HL-60 (cell line): ENCODE data around the gene LRFN5.
A peak's percentile ranks its signal among the peaks of the same experiment; 100 is the strongest.
"Not testable (repeated sequence)": the region's sequence is repeated elsewhere in the genome, so short reads cannot be mapped to it uniquely, and the experiment has no call there.

ENCODE experiments used
- DNase-seq, 2 experiments: peaks; one replicate each; pipeline ENCODE4 v3.0.0-alpha.2; 2010 to 2020; ENCODE audit warnings: low read depth in 1 of 2, low spot score in 1 of 2
- H3K27ac ChIP-seq: fragments of 250-450 bp; sonication (Bioruptor Pico); replicated peaks from 2 replicates; pipeline ENCODE4 v1.5.1; 2020; ENCODE audit warnings: mild to moderate bottlenecking, moderate library complexity
- H3K27me3 ChIP-seq: fragments of 250-450 bp; sonication (Bioruptor Pico); 2 replicates; pipeline ENCODE4 v1.5.1; 2021; ENCODE audit warnings: mild to moderate bottlenecking, moderate library complexity; ENCODE audit not compliant: insufficient read depth, poor library complexity, severe bottlenecking
- H3K4me3 ChIP-seq: replicated peaks from 2 replicates; pipeline ENCODE4 v1.5.1; 2011; ENCODE audit warnings: mild to moderate bottlenecking, control low read depth, low read length; ENCODE audit not compliant: insufficient read depth
- GABPA ChIP-seq: IDR thresholded peaks from 2 replicates; pipeline ENCODE4 v1.6.1; 2012; ENCODE audit warnings: low read depth
- POLR2AphosphoS5 ChIP-seq: IDR thresholded peaks from 2 replicates; pipeline ENCODE4 v1.6.1; 2012; ENCODE audit warnings: low read depth
- REST ChIP-seq: IDR thresholded peaks from 2 replicates; pipeline ENCODE4 v1.6.1; 2012; ENCODE audit warnings: low read depth; ENCODE audit not compliant: insufficient replicate concordance
- SPI1 ChIP-seq: IDR thresholded peaks from 2 replicates; pipeline ENCODE4 v1.6.1; 2012; ENCODE audit warnings: low read depth, mild to moderate bottlenecking, borderline replicate concordance
- long read RNA-seq: library from polyadenylated mRNA; unstranded; transcript quantifications from one replicate; pipeline ENCODE4 v2.0.0, GENCODE V29; 2020
- TF ChIP-seq, protein P1 (sequence below): IDR thresholded peaks from one replicate; pipeline ENCODE4 v1.5.1; 2011; ENCODE audit warnings: low read length, control low read depth, inconsistent platforms; ENCODE audit not compliant: insufficient read depth

The LRFN5 gene
- long read RNA-seq: 0 reads

DNA sequence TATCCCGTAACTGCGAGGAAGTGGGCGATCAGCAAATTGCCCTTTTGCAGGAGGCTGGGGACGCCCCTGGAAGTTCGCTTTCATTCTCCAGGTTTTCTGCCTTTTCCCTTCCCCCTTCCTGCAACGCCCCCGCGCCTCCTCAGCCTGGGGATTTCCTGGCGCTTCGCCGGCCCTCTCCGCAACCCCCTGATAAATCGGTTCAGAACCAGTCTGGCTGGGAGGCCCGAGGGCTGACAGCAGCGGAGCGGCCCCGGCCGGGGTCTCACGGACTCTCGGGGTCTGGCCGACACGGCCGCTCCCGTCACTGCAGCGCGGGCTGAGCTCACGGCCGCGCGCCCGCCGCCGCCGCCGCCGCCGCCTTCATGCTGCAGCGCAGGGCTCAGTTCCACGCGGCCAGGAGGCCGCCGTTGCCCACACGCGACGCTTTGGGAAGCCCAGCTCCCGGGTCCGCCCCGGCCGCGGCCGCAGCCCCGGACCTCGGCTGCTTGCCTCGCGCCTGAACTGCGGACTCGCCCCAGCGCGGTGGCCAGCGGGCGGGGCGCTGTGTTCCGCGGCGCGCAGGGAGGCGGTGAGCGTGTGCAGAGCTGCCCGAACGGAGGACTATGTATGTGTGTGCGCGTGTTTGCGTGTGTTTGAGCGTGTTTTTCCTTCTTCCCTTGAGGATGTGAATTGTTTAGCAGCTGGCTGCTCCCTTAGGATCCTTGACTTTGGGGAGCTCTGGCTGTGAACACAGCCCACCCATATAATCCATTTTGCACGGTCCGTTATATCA is at the start of gene LRFN5:
Gene LRFN5 (plus strand): TSS at position 345 of the 772 bp plus-strand sequence.
- Histone ChIP-seq H3K27me3 (peaks cover 63% of the 10 kb centered on the region), H3K27ac (no peak within 1 kb of the TSS), H3K4me3 (peak within 1 kb of the TSS; percentile 24; the same call in 1 of the 2 replicates)
- DNase-seq: no peak
- TF ChIP-seq POLR2AphosphoS5: no peak
- TF ChIP-seq, protein P1, sequence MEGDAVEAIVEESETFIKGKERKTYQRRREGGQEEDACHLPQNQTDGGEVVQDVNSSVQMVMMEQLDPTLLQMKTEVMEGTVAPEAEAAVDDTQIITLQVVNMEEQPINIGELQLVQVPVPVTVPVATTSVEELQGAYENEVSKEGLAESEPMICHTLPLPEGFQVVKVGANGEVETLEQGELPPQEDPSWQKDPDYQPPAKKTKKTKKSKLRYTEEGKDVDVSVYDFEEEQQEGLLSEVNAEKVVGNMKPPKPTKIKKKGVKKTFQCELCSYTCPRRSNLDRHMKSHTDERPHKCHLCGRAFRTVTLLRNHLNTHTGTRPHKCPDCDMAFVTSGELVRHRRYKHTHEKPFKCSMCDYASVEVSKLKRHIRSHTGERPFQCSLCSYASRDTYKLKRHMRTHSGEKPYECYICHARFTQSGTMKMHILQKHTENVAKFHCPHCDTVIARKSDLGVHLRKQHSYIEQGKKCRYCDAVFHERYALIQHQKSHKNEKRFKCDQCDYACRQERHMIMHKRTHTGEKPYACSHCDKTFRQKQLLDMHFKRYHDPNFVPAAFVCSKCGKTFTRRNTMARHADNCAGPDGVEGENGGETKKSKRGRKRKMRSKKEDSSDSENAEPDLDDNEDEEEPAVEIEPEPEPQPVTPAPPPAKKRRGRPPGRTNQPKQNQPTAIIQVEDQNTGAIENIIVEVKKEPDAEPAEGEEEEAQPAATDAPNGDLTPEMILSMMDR: no peak
- TF ChIP-seq GABPA: no peak
- no peak for TF ChIP-seq REST
- TF ChIP-seq SPI1: no peak

GRCh38 chr14:41558490-41558889 is 48.2 kb upstream of the LRFN5 start:
- TF ChIP-seq, protein P1: no peak
- TF ChIP-seq SPI1 (no peak), POLR2AphosphoS5 (no peak), GABPA (no peak), REST (no peak)
- DNase-seq: no peak
- Histone ChIP-seq H3K27ac (no peak overlapping the region), H3K27me3 (no peaks in the 10 kb centered on the region), H3K4me3 (no peak overlapping the region)

DNA sequence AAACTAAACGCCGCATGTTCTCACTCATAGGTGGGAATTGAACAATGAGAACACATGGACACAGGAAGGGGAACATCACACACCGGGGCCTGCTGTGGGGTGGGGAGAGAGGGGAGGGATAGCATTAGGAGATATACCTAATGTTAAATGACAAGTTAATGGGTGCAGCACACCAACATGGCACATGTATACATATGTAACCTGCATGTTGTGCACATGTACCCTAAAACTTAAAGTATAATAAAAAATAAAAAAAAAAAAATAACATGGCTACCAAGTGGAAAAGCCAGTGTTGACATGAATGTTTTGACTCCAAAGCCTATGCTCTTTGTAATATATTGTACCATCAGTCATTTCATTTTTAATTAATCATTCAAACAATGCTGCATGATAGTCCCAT is 39.8 kb upstream of the LRFN5 start:
- H3K27me3 ChIP-seq, DNase-seq, H3K27ac ChIP-seq: not testable (repeated sequence)

GRCh38 chr14:41568979-41569378 is 37.7 kb upstream of the LRFN5 start:
- Histone ChIP-seq H3K27ac (no peak overlapping the region), H3K27me3 (no peaks in the 10 kb centered on the region), H3K4me3 (no peak overlapping the region)
- TF ChIP-seq, protein P1: no peak
- TF ChIP-seq POLR2AphosphoS5 (no peak), GABPA (no peak), SPI1 (no peak), REST (no peak)
- DNase-seq: no peak

More for the DNA sequence above, 39.8 kb upstream of the LRFN5 start:
- H3K4me3 ChIP-seq: not testable (repeated sequence)
